ENCODE data around the gene PDX1.

PDX1 gene

DNA sequence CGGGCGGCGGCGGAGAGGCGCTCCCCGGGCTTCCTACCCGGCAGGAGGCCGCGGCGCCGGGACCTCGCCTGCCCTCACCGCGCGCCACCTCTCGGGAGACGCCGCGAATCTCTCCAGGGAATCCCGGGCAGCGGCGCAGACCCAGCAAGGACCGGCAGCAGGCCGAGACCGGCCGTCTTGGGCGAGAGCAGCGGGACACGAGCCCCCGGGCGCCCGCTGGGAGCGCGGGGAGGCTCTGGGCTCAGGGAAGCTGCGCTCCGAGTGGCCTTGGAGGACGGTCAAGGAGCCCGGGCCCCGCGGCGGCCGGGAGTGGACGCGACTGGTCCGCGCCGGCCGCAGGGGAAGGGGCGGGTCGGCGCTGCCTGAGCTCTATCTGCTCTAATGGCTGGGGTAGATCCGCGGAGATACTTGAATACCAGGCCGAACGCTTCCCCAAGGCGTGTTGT, 34.6 kb downstream of the PDX1 start:
- no peak for TF ChIP-seq RAD21 (IDR thresholded peaks at IDR 0.05; ENCODE audit: low read depth)
- no peak for TF ChIP-seq TCF12 (IDR thresholded peaks at IDR 0.05; ENCODE audit: low read depth)
- TF ChIP-seq TAF1 (IDR thresholded peaks at IDR 0.05; ENCODE audit: low read depth) = no peak
- no peak for TF ChIP-seq ZBTB7A (IDR thresholded peaks at IDR 0.05; ENCODE audit: low read depth)
- no peak for TF ChIP-seq EGR1 (IDR thresholded peaks at IDR 0.05)
- no peak for TF ChIP-seq YY1 (IDR thresholded peaks at IDR 0.05; ENCODE audit: low read depth)
- TF ChIP-seq, protein P1, sequence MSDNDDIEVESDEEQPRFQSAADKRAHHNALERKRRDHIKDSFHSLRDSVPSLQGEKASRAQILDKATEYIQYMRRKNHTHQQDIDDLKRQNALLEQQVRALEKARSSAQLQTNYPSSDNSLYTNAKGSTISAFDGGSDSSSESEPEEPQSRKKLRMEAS (IDR thresholded peaks at IDR 0.05) = no peak
- TF ChIP-seq, protein P2, sequence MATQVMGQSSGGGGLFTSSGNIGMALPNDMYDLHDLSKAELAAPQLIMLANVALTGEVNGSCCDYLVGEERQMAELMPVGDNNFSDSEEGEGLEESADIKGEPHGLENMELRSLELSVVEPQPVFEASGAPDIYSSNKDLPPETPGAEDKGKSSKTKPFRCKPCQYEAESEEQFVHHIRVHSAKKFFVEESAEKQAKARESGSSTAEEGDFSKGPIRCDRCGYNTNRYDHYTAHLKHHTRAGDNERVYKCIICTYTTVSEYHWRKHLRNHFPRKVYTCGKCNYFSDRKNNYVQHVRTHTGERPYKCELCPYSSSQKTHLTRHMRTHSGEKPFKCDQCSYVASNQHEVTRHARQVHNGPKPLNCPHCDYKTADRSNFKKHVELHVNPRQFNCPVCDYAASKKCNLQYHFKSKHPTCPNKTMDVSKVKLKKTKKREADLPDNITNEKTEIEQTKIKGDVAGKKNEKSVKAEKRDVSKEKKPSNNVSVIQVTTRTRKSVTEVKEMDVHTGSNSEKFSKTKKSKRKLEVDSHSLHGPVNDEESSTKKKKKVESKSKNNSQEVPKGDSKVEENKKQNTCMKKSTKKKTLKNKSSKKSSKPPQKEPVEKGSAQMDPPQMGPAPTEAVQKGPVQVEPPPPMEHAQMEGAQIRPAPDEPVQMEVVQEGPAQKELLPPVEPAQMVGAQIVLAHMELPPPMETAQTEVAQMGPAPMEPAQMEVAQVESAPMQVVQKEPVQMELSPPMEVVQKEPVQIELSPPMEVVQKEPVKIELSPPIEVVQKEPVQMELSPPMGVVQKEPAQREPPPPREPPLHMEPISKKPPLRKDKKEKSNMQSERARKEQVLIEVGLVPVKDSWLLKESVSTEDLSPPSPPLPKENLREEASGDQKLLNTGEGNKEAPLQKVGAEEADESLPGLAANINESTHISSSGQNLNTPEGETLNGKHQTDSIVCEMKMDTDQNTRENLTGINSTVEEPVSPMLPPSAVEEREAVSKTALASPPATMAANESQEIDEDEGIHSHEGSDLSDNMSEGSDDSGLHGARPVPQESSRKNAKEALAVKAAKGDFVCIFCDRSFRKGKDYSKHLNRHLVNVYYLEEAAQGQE (IDR thresholded peaks at IDR 0.05; ENCODE audit: low read depth) = no peak
- TF ChIP-seq CREB1 (IDR thresholded peaks at IDR 0.05; ENCODE audit: low read depth) = no peak

DNA sequence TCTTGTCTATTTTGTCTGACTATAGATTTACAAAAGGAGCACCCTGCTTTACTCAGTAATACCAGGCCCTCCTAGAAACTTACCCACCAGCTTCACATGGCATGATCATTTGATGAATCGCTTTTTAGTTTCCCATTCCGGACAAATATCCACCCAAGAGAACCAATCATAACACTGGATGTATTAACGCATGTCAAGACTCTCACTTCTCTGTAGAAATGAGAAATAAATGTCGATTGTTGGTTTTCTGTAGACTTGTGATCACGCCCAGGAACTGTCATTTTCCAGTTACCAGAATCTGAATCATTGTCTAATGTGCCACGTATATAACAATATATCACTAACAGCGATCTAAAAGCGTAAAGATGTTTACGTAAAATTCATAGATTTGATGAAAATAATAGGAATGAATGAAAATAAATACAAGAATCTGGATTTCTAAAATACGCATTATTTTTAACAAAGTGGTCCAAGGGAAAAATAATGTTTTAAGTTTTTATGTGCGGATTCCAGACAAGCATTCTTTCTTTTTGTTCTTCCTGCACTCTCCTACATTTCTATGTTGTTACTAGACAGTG, 35.3 kb downstream of the PDX1 start:
- TF ChIP-seq TCF12 (IDR thresholded peaks at IDR 0.05; ENCODE audit: low read depth) (no peak), FOXM1 (IDR thresholded peaks at IDR 0.05; ENCODE audit: borderline replicate concordance, low read depth) (no peak), RAD21 (IDR thresholded peaks at IDR 0.05; ENCODE audit: low read depth) (no peak), CREB1 (IDR thresholded peaks at IDR 0.05; ENCODE audit: low read depth) (no peak), CEBPB (IDR thresholded peaks at IDR 0.05) (no peak), YY1 (IDR thresholded peaks at IDR 0.05; ENCODE audit: low read depth) (no peak), TAF1 (IDR thresholded peaks at IDR 0.05; ENCODE audit: low read depth) (no peak), EP300 (IDR thresholded peaks at IDR 0.05; ENCODE audit: borderline replicate concordance) (no peak), NFIC (IDR thresholded peaks at IDR 0.05) (no peak), TEAD4 (IDR thresholded peaks at IDR 0.05) (no peak), ZBTB7A (IDR thresholded peaks at IDR 0.05; ENCODE audit: low read depth) (no peak), EGR1 (IDR thresholded peaks at IDR 0.05) (no peak)
- TF ChIP-seq, protein P2 (IDR thresholded peaks at IDR 0.05; ENCODE audit: low read depth) = no peak
- TF ChIP-seq, protein P3, sequence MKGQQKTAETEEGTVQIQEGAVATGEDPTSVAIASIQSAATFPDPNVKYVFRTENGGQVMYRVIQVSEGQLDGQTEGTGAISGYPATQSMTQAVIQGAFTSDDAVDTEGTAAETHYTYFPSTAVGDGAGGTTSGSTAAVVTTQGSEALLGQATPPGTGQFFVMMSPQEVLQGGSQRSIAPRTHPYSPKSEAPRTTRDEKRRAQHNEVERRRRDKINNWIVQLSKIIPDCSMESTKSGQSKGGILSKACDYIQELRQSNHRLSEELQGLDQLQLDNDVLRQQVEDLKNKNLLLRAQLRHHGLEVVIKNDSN (IDR thresholded peaks at IDR 0.05) = no peak
- TF ChIP-seq, protein P1 (IDR thresholded peaks at IDR 0.05) = no peak

DNA sequence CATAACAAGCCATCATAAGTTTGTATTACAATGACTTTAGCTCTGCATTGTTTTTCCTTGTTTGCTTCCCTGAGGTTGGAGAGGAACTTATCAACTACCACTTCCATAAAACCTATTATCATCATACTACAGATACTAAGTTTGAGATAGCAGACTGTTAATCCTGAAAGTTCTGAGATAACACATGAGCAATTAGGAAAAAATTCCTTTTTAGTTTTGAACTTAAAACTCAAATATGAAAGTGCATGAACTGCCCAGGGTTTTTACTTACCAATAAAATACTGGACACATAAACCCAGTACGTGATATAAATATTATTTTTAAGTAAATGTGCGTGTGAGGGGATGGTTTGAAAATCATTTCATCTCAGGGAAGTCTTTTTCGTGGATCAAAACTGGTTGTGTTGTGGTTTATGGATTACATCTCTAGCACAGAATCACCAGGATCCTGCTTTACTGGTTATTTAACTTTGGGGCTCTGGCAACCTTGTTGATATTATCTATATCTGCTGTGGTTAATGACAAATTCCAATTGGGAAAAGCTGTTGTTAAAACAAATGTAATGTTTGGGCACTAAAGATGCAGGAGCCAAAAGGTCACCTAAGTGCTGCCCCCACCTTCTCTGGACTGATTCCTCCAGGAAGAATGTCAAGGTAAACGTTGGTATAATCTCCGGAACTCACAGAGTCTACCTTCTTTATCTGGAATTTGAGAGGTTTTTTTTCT, 36.9 kb downstream of the PDX1 start:
- no peak for TF ChIP-seq TCF12 (IDR thresholded peaks at IDR 0.05; ENCODE audit: low read depth)
- TF ChIP-seq FOXM1 (IDR thresholded peaks at IDR 0.05; ENCODE audit: borderline replicate concordance, low read depth) = no peak
- no peak for TF ChIP-seq ZBTB7A (IDR thresholded peaks at IDR 0.05; ENCODE audit: low read depth)
- TF ChIP-seq, protein P3 (IDR thresholded peaks at IDR 0.05) = no peak
- no peak for TF ChIP-seq CEBPB (IDR thresholded peaks at IDR 0.05)
- no peak for TF ChIP-seq EGR1 (IDR thresholded peaks at IDR 0.05)
- TF ChIP-seq, protein P2 (IDR thresholded peaks at IDR 0.05; ENCODE audit: low read depth) = no peak
- no peak for TF ChIP-seq TEAD4 (IDR thresholded peaks at IDR 0.05)
- TF ChIP-seq, protein P1 (IDR thresholded peaks at IDR 0.05) = no peak
- TF ChIP-seq TAF1 (IDR thresholded peaks at IDR 0.05; ENCODE audit: low read depth) = no peak
- TF ChIP-seq CREB1 (IDR thresholded peaks at IDR 0.05; ENCODE audit: low read depth) = no peak
- TF ChIP-seq NFIC (IDR thresholded peaks at IDR 0.05) = no peak
- no peak for TF ChIP-seq RAD21 (IDR thresholded peaks at IDR 0.05; ENCODE audit: low read depth)

DNA sequence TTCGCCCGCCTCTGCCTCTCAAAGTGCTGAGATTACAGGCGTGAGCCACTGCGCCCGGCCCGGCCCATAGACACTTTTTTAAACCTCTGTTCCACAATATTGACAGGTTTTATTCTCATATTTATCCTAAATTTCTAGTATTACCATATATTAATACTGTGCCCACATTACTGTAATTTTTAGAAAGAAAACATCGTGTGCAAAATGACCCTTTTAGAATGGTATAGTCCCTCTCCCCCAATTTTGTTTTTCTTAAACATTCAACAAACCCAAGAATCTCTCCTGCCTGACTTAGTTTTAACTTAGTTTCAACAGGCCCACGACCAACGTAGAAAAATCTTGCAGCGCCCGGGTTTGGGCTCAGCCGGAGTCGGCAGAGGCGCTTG, 40.2 kb downstream of the PDX1 start:
- TF ChIP-seq, protein P3 (IDR thresholded peaks at IDR 0.05) = no peak
- TF ChIP-seq EP300 (IDR thresholded peaks at IDR 0.05; ENCODE audit: borderline replicate concordance) = no peak
- no peak for TF ChIP-seq TCF12 (IDR thresholded peaks at IDR 0.05; ENCODE audit: low read depth)
- no peak for TF ChIP-seq CEBPB (IDR thresholded peaks at IDR 0.05)
- TF ChIP-seq EGR1 (IDR thresholded peaks at IDR 0.05) = no peak
- TF ChIP-seq YY1 (IDR thresholded peaks at IDR 0.05; ENCODE audit: low read depth) = no peak
- TF ChIP-seq ZBTB7A (IDR thresholded peaks at IDR 0.05; ENCODE audit: low read depth) = no peak
- no peak for TF ChIP-seq NFIC (IDR thresholded peaks at IDR 0.05)
- no peak for TF ChIP-seq FOXM1 (IDR thresholded peaks at IDR 0.05; ENCODE audit: borderline replicate concordance, low read depth)
- no peak for TF ChIP-seq TAF1 (IDR thresholded peaks at IDR 0.05; ENCODE audit: low read depth)
- no peak for TF ChIP-seq TEAD4 (IDR thresholded peaks at IDR 0.05)
- TF ChIP-seq, protein P1 (IDR thresholded peaks at IDR 0.05) = no peak
- TF ChIP-seq RAD21 (IDR thresholded peaks at IDR 0.05; ENCODE audit: low read depth) = no peak
